Measurements from ENCODE around the gene GAREM1.
"Not testable (repeated sequence)": the region's sequence is repeated elsewhere in the genome, so short reads cannot be mapped to it uniquely, and the experiment has no call there.

Gene GAREM1

GRCh38 chr18:32326450-32327308 is 144.0 kb downstream of the GAREM1 start:
- no peak for DNase-seq (ENCODE audit: low spot score)

DNA sequence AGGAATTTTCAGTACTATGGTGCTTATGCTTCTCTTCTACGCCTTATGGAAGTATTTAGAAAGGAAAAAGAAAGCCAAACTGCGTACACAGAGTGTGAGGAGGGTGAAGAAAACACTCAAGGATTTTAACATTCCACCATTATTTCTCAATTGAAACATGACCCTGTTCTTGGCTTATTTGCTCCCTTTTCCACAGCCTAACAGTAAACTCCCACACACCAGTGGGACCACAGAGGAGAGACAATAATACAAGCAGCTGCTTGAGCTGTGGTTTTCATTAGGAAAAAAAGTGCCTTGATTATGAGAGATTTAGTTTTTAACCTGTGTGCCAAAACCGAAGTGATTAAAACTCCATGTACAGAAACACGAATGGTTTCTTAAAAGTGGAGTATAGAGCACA is 146.5 kb downstream of the GAREM1 start:
- no peak for DNase-seq (ENCODE audit: low spot score)

DNA sequence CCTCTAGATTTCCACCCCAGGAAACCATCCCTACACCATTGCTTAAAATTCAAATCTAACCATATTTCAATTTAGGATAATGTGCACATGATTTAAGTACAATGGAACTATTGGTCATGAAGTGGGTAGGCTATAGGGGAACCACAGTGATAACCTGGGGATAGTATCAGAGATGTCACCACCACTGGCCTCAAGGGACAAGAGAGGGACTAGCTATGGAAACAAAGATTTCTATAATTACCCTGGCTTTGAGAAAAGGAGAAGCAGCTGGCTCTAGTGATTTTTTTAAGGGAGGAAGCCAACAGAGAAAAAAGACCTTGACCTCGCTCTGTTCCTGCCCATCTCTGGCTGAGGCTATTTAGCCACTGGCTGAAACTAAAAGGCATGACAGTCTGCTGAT is 148.9 kb downstream of the GAREM1 start:
- DNase-seq (ENCODE audit: low spot score), result no peak

- no peak for DNase-seq (ENCODE audit: low spot score)
Observed at GRCh38 chr18:32319084-32319483, 151.6 kb downstream of the GAREM1 start.

DNA sequence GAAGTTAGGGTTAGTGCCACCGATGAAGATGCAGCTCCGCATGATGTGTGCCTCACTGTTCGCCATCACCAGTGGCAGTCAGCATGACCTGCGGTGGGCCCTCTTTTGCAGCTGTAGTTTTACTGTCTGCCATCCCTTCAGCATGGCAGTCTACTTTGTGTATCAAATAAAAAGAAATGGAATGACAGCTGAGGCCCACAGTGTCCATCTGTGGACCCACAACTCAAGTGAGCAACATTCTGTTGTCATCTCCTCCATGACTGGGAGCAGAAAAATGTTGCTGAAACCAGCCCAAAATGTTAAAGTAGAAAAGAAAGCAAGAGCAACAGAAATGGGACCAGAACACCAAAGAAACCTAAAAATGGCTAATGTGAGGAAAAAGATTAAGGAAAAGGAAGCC is 152.1 kb downstream of the GAREM1 start:
- no peak for DNase-seq (ENCODE audit: low spot score)

GRCh38 chr18:32317651-32318050 is 153.0 kb downstream of the GAREM1 start:
- DNase-seq (ENCODE audit: low spot score), result no peak

- DNase-seq (ENCODE audit: low spot score), result no peak
Observed at GRCh38 chr18:32315881-32316280, 154.8 kb downstream of the GAREM1 start.

- no peak for DNase-seq (ENCODE audit: low spot score)
Observed at GRCh38 chr18:32310774-32311173, 159.9 kb downstream of the GAREM1 start.

DNA sequence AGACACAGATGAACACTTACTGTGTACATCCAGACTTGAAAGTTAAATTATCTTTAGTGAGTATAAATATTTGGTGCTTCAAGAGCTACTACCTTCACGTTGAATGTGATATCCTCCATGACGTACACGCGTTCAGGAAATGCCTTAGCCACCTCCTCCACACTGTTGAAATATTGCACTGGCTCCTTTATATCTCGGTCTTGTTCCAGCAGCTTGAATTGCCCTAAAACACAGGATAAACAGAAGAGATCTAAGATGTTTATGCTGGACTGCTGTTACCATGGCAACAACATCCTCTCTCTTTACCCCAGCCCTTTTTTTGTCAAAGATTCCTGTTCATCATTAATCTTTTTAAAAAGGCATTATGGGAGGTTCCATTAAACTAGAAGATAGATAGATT is 160.6 kb downstream of the GAREM1 start:
- DNase-seq (ENCODE audit: low spot score), result no peak

- DNase-seq (ENCODE audit: low spot score), result no peak
Observed at GRCh38 chr18:32308493-32309120, 162.1 kb downstream of the GAREM1 start.

- no peak for DNase-seq (ENCODE audit: low spot score)
Observed at GRCh38 chr18:32303400-32303799, 167.3 kb downstream of the GAREM1 start.

GRCh38 chr18:32302806-32303205 is 167.9 kb downstream of the GAREM1 start:
- DNase-seq (ENCODE audit: low spot score), result no peak

DNA sequence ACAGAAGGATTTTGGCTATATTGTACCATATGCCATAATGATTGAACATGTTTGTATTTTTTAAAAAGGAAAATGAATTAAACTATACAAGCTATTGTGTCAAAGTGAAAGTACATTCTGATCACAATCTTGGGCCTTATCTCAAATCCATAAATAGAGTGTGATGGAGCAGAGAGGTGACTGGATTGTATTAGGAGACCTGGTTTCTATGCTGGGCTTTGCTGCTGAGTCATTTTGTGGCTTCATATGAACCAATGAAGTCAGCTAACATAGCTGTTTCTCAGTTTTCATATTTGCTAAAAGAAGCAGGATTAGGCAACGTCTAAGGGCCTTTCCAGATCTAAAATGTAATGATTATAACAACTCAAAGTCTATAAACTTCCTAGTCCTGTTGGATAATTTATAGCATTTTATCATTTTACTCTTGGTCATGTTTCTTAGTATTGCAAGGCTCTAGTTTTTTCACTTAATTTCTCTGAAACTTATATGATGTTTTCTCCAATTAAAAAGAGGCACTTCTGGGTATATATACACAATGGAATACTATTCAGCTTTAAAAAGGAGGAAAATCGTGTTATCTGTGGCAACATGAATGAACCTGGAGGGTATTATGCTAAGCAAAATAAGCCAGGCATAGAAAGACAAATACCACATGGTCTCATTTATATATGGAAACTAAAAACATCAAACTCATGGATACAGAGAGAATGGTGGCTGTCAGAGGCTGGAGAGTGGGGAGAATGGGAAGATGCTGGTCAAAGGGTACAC is 168.5 kb downstream of the GAREM1 start:
- DNase-seq (ENCODE audit: low spot score), result no peak

DNA sequence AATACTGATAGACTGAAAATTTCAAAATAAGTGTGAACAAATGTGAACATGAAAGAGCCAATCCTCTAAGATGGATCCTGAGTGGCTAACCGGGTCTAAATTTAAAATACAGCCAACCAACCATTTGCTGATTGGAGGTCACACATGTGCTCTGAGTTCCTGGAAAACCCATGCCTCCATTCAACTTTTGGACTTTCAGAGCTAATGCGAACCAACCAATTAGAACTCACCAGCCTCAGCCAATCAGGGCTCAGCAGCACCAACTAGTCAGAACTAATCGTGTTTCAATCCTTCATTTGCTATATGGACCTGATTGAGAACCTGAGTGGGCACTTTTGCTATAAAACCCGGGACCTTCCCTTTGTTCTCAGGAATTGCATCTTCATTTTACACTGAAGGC is 169.3 kb downstream of the GAREM1 start:
- no peak for DNase-seq (ENCODE audit: low spot score)

- DNase-seq (ENCODE audit: low spot score), result no peak
Observed at GRCh38 chr18:32300914-32301313, 169.8 kb downstream of the GAREM1 start.

GRCh38 chr18:32299484-32299883 is 171.2 kb downstream of the GAREM1 start:
- DNase-seq (ENCODE audit: low spot score), result no peak

DNA sequence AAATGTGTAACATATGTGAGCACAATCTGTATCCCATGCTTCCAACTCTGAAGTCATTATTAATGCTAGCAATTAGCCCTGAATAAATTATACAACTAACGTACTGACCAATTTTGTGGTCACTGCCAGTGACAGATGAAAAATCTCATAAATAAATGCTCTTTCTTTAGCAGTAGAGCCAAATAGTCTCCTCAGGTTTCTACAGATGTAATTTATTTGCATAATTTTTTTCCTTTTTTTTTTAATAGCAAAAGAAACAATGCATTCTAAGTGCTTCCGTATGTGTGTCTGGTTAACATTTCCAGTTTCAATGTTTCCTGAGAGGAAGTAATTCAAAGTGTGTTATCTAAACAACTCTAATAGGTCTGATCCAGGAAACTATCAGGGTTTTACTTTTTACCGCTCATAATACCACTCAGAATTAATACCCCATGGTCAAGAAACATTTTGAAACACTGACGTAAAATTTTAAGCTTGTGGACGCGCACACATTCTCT is 172.5 kb downstream of the GAREM1 start:
- no peak for DNase-seq (ENCODE audit: low spot score)

DNA sequence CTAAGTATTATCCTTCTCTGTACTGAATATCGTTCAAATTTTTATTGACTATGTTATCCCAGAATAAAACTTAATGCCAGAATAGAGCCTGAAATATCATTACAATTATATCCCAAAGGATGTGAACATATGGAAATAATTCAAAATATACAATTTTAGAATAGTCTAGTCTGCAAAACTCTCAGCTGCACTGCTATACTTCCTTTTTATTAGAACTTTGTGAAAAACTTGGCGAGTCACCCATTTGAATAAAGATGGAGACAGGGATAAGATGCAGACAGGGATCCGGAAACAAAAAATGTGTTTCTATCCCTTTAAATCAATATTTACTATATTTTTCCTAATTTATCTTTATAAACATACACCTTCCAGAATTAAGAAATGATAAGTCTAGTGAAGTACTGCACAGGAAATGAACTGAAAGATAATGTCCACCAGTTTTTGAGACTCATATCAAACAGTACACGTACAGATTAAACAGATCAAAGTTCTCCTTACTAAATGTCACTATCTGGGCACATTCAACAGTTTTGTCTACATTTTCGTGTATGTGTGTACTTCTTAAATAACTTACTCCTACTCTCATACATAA is 173.0 kb downstream of the GAREM1 start:
- DNase-seq (ENCODE audit: low spot score), result no peak

GRCh38 chr18:32296851-32297250 is 173.8 kb downstream of the GAREM1 start:
- no peak for DNase-seq (ENCODE audit: low spot score)

GRCh38 chr18:32295604-32296003 is 175.1 kb downstream of the GAREM1 start:
- DNase-seq (ENCODE audit: low spot score), result no peak

DNA sequence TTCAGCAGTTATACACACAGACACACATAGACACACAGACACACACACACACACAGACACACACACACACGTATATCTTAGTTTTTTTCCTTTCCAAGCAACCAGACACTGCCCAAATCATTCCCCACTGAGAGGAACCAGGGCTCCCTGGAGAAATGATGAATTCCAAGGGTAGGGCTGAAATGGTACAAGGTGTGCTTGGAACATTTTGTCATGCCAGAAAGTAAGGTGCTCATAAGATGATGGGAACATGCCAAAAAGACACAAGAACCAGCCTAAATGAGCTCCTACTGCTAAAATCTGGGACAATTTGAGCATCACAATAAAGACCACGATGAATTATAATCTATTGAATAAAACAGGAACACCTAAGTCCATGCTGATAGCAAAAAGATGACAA is 177.6 kb downstream of the GAREM1 start:
- no peak for DNase-seq (ENCODE audit: low spot score)

DNA sequence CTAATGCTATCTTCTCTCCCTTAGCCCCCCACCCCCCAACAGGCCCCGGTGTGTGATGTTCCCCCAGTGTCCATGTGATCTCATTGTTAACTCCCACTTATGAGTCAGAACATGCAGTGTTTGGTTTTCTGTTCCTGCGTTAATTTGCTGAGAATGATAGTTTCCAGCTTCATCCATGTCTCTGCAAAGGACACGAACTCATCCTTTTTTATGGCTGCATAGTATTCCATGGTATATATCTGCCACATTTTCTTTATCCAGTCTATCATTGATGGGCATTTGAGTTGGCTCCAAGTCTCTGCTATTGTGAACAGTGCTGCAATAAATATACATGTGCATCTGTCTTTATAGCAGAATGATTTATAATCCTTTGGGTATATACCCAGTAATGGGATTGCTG is 179.1 kb downstream of the GAREM1 start:
- not testable (repeated sequence) for DNase-seq (ENCODE audit: low spot score)
